SK-N-SH (cell line): Measurements from ENCODE around the gene HSPB7. TPM values are rescaled to one million over a fixed set of nuclear protein-coding genes. Genes with fewer than 3 reads are reported as not detected.

Experiments
- CTCF ChIA-PET: fragments of 300-600, 350-600 bp; formaldehyde crosslinking; extraction: SDS; loops from one replicate; lab custom pipeline; 2021; lab: Yijun Ruan, JAX
- POLR2A ChIA-PET: fragments of 350-600 bp; sonication (Branson Sonifier 250); formaldehyde crosslinking; extraction: SDS; loops from one replicate; lab custom pipeline; 2020; ENCODE audit warnings: antibody characterized with exemption, inconsistent platforms; lab: Yijun Ruan, JAX
- DNase-seq: peaks from one replicate; pipeline ENCODE4 v3.0.0; 2012
- H2AFZ ChIP-seq: fragments of 200-600 bp; sonication (generic); 2 replicates; pipeline ENCODE4 v1.8.1; 2016; ENCODE audit warnings: antibody characterized with exemption, mild to moderate bottlenecking, low read depth
- H3F3A ChIP-seq: fragments of 200-600 bp; sonication (generic); replicated peaks from 2 replicates; pipeline ENCODE3; 2016; ENCODE audit warnings: antibody characterized with exemption, mild to moderate bottlenecking; ENCODE audit not compliant: insufficient read depth
- H3K27ac ChIP-seq, 2 experiments: fragments of 200-500 bp in 1 of 2; fragments of 200-600 bp in 1 of 2; sonication (Bioruptor generic) in 1 of 2; sonication (generic), shearing (Covaris generic) in 1 of 2; 2 replicates each; pipeline versions ENCODE4 v1.5.1 to v1.6.1; 2014 to 2016; ENCODE audit warnings: low read depth in 2 of 2, inconsistent platforms in 1 of 2, low read length in 1 of 2, mild to moderate bottlenecking in 1 of 2, mixed read lengths in 1 of 2
- H3K27me3 ChIP-seq: fragments of 200-600 bp; sonication (generic), shearing (Covaris generic); 2 replicates; pipeline ENCODE4 v1.6.1; 2016; ENCODE audit warnings: mixed run types; ENCODE audit not compliant: insufficient read depth
- H3K36me3 ChIP-seq, 2 experiments: fragments of 200-500 bp in 1 of 2; fragments of 200-600 bp in 1 of 2; sonication (Bioruptor generic) in 1 of 2; sonication (generic) in 1 of 2; replicated peaks in 1 of 2; 2 replicates each; pipeline versions ENCODE3 to v1.5.1; 2014 to 2016; ENCODE audit warnings: low read length in 1 of 2, mild to moderate bottlenecking in 1 of 2; ENCODE audit not compliant: insufficient read depth in 2 of 2, control insufficient read depth in 1 of 2
- H3K4me1 ChIP-seq, 2 experiments: fragments of 200-500 bp in 1 of 2; fragments of 200-600 bp in 1 of 2; sonication (Bioruptor generic) in 1 of 2; sonication (generic), shearing (Covaris generic) in 1 of 2; 2 replicates each; pipeline versions ENCODE4 v1.5.1 to v1.6.1; 2014 to 2016; ENCODE audit warnings: low read depth in 1 of 2, low read length in 1 of 2, mixed run types in 1 of 2; ENCODE audit not compliant: insufficient read depth in 2 of 2, control insufficient read depth in 1 of 2
- H3K4me2 ChIP-seq: fragments of 200-600 bp; sonication (generic), shearing (Covaris generic); 2 replicates; pipeline ENCODE4 v1.6.1; 2017; ENCODE audit warnings: mixed run types
- H3K4me3 ChIP-seq, 2 experiments: fragments of 200-500 bp in 1 of 2; fragments of 200-600 bp in 1 of 2; sonication (Bioruptor generic) in 1 of 2; sonication (generic), shearing (Covaris generic) in 1 of 2; 2 replicates each; pipeline versions ENCODE4 v1.5.1 to v1.8.1; 2014 to 2016; ENCODE audit warnings: low read depth in 2 of 2, inconsistent platforms in 1 of 2, low read length in 1 of 2, mild to moderate bottlenecking in 1 of 2, mixed read lengths in 1 of 2, moderate library complexity in 1 of 2
- H3K79me2 ChIP-seq: fragments of 200-600 bp; sonication (generic); 2 replicates; pipeline ENCODE4 v1.8.1; 2017; ENCODE audit warnings: mild to moderate bottlenecking; ENCODE audit not compliant: insufficient read depth
- H3K9ac ChIP-seq: fragments of 200-600 bp; sonication (generic); 2 replicates; pipeline ENCODE4 v1.6.1; 2017; ENCODE audit warnings: mixed run types
- H3K9me2 ChIP-seq: fragments of 200-600 bp; sonication (generic); 2 replicates; pipeline ENCODE4 v1.6.1; 2017; ENCODE audit warnings: mixed run types
- H3K9me3 ChIP-seq: fragments of 200-600 bp; sonication (generic); 2 replicates; pipeline ENCODE4 v1.6.1; 2017; ENCODE audit warnings: mixed run types, mild to moderate bottlenecking, moderate library complexity
- H4K20me1 ChIP-seq: fragments of 200-600 bp; sonication (generic); 2 replicates; pipeline ENCODE4 v1.6.1; 2017; ENCODE audit warnings: mild to moderate bottlenecking, mixed run types; ENCODE audit not compliant: insufficient read depth
- CTCF ChIP-seq: fragments of 200-600 bp; sonication (generic); IDR thresholded peaks from 2 replicates; pipeline ENCODE4 v1.6.1; 2017; ENCODE audit warnings: antibody characterized with exemption, mild to moderate bottlenecking, moderate library complexity
- ELF1 ChIP-seq: IDR thresholded peaks from 2 replicates; pipeline ENCODE4 v1.4.0; 2012
- EP300 ChIP-seq, 2 experiments: IDR thresholded peaks; 2 replicates each; pipeline versions ENCODE4 v1.4.0 to v1.6.1; 2012; ENCODE audit warnings: borderline replicate concordance in 1 of 2, low read depth in 1 of 2, low read length in 1 of 2
- EZH2phosphoT487 ChIP-seq: fragments of 200-600 bp; sonication (generic); IDR thresholded peaks from 2 replicates; pipeline ENCODE4 v1.6.1; 2017; ENCODE audit warnings: low read depth, mixed run types, mild to moderate bottlenecking, antibody characterized with exemption, moderate library complexity, borderline replicate concordance
- FOXJ3 ChIP-seq: sonication (generic); formaldehyde crosslinking; IDR thresholded peaks from 2 replicates; pipeline ENCODE4 v1.5.1; 2020; ENCODE audit warnings: mild to moderate bottlenecking, missing genetic modification reagents
- FOXM1 ChIP-seq: IDR thresholded peaks from 2 replicates; pipeline ENCODE4 v1.4.0; 2012; ENCODE audit warnings: low read depth, mild to moderate bottlenecking
- GATA2 ChIP-seq: sonication (generic); formaldehyde crosslinking; IDR thresholded peaks from 2 replicates; pipeline ENCODE4 v1.5.0; 2020; ENCODE audit warnings: mild to moderate bottlenecking, missing genetic modification reagents
- IRF3 ChIP-seq: fragments of 150-350 bp; IDR thresholded peaks from 2 replicates; pipeline ENCODE4 v1.6.1; 2016; ENCODE audit warnings: mild to moderate bottlenecking, low read depth, low read length
- JUND ChIP-seq: IDR thresholded peaks from 2 replicates; pipeline ENCODE4 v1.4.0; 2012
- MAX ChIP-seq: IDR thresholded peaks from 2 replicates; pipeline ENCODE4 v1.4.0; 2012; ENCODE audit warnings: low read depth
- MEF2A ChIP-seq: IDR thresholded peaks from 2 replicates; pipeline ENCODE4 v1.4.0; 2012; ENCODE audit warnings: low read depth, borderline replicate concordance
- NFIC ChIP-seq: IDR thresholded peaks from 2 replicates; pipeline ENCODE4 v1.4.0; 2012; ENCODE audit warnings: borderline replicate concordance
- PBX3 ChIP-seq: IDR thresholded peaks from 2 replicates; pipeline ENCODE4; 2012
- RCOR1 ChIP-seq: fragments of 150-350 bp; IDR thresholded peaks from 2 replicates; pipeline ENCODE4 v1.6.1; 2017; ENCODE audit warnings: antibody characterized with exemption, low read length
- REST ChIP-seq: IDR thresholded peaks from 2 replicates; pipeline ENCODE4 v1.6.1; 2012; ENCODE audit warnings: mild to moderate bottlenecking, low read depth, low read length, moderate library complexity
- RFX5 ChIP-seq: IDR thresholded peaks from 2 replicates; pipeline ENCODE4 v1.6.1; 2012; ENCODE audit warnings: mild to moderate bottlenecking, improper control_type of control experiment, low read length
- SMC3 ChIP-seq: IDR thresholded peaks from 2 replicates; pipeline ENCODE4 v1.6.1; 2012; ENCODE audit warnings: low read depth, low read length, improper control_type of control experiment
- TAF1 ChIP-seq: IDR thresholded peaks from 2 replicates; pipeline ENCODE4 v1.6.1; 2012; ENCODE audit warnings: low read depth, mild to moderate bottlenecking, low read length, moderate library complexity, borderline replicate concordance
- YY1 ChIP-seq: IDR thresholded peaks from 2 replicates; pipeline ENCODE4 v1.4.0; 2012; ENCODE audit warnings: low read depth, mild to moderate bottlenecking
- WGBS: methylation state at CpG from one replicate; pipeline ENCODE4 v1.1.6; 2017; ENCODE audit warnings: low lambda C conversion rate; 5-methylcytosine and 5-hydroxymethylcytosine counted together
- polyA plus RNA-seq, 3 experiments: library from polyadenylated mRNA; depleted of rRNA; stranded (reverse); fragments of >200 nt; gene quantifications; 2 replicates each; pipeline ENCODE4 v1.2.3, GENCODE V29; 2012

Gene HSPB7
- polyA plus RNA-seq, 1 of the 3 experiments (the other 2 are of a cell fraction) = 0.05 TPM

GRCh38 chr1:16064536-16065268, 46.9 kb upstream of the HSPB7 start:
- Histone ChIP-seq H3F3A (peaks cover 3% of the 10 kb centered on the region), H2AFZ (no peak overlapping the region), H3K36me3 (no peaks in the 10 kb centered on the region), H3K4me1 (peaks cover 0 to 4% of the 10 kb centered on the region in 2 experiments; a peak in 1 of 4 replicates), H3K27ac (no peak overlapping the region), H3K4me2 (no peak overlapping the region), H3K79me2 (no peaks in the 10 kb centered on the region), H3K9me3 (no peaks in the 10 kb centered on the region), H3K4me3 (no peak overlapping the region), H3K9me2 (no peaks in the 10 kb centered on the region), H4K20me1 (no peaks in the 10 kb centered on the region), H3K9ac (no peak overlapping the region), H3K27me3 (no peaks in the 10 kb centered on the region)
- no peak for DNase-seq
- ChIA-PET POLR2A (no interaction called here), CTCF (interaction anchor here (0.9 to 5.0 kb wide), 7 partner anchors 8 to 138 kb away, joined by 3 to 24 read pairs (median 6); partner anchors contain the start of gene FAM131C)
- 82% methylated on average over 13 of the region's 13 CpGs for WGBS
- TF ChIP-seq FOXM1 = no peak
- TF ChIP-seq GATA2 = no peak

GRCh38 chr1:16063921-16064320, 46.1 kb upstream of the HSPB7 start:
- Histone ChIP-seq H3K4me2 (no peak overlapping the region), H3K9ac (no peak overlapping the region), H3K9me3 (no peaks in the 10 kb centered on the region), H3K4me1 (peaks cover 0 to 4% of the 10 kb centered on the region in 2 experiments; a peak in 1 of 4 replicates), H3F3A (peaks cover 3% of the 10 kb centered on the region), H4K20me1 (no peaks in the 10 kb centered on the region), H3K27me3 (no peaks in the 10 kb centered on the region), H3K36me3 (no peaks in the 10 kb centered on the region), H3K9me2 (no peaks in the 10 kb centered on the region), H3K27ac (no peak overlapping the region), H3K79me2 (no peaks in the 10 kb centered on the region), H3K4me3 (no peak overlapping the region), H2AFZ (no peak overlapping the region)
- TF ChIP-seq NFIC (no peak), EZH2phosphoT487 (no peak), PBX3 (no peak), RCOR1 (no peak), CTCF (no peak), MAX (no peak), MEF2A (no peak), RFX5 (no peak), REST (no peak), TAF1 (no peak), FOXJ3 (CRISPR knock-in tag) (no peak), ELF1 (no peak), SMC3 (no peak), YY1 (no peak), IRF3 (no peak), EP300 (IDR thresholded peaks at IDR 0.05; ENCODE audit: borderline replicate concordance in 1 of 2, low read depth in 1 of 2, low read length in 1 of 2) (no peak), JUND (no peak)
- WGBS = 68% methylated on average over 9 of the region's 9 CpGs
- DNase-seq = no peak
- ChIA-PET POLR2A (no interaction called here), CTCF (interaction anchor here (0.9 to 5.0 kb wide), 7 partner anchors 8 to 139 kb away, joined by 3 to 24 read pairs (median 6); partner anchors contain the start of gene FAM131C)
